ENCODE data around the gene ZFP42.
"Not testable (repeated sequence)": the region's sequence is repeated elsewhere in the genome, so short reads cannot be mapped to it uniquely, and the experiment has no call there.

Gene ZFP42

GRCh38 chr4:187996502-187997177 lies 1.1 kb downstream of the ZFP42 start:
- Histone ChIP-seq H3K27ac (no peak overlapping the region), H3K36me3 (ENCODE audit: insufficient read depth, low read length) (no peaks in the 10 kb centered on the region), H3K4me3 (no peak overlapping the region), H3K9me3 (ENCODE audit: low read depth, low read length) (no peaks in the 10 kb centered on the region), H3K9ac (ENCODE audit: insufficient read length) (no peak overlapping the region)
- no peak for DNase-seq (ENCODE audit: low read depth, low spot score)
- TF ChIP-seq FOXP2 (optimal IDR thresholded peaks at IDR 0.05; ENCODE audit: control extremely low read depth, extremely low read length, insufficient read depth) (no peak), EZH2 (IDR thresholded peaks at IDR 0.05) (no peak), POLR2AphosphoS5 (IDR thresholded peaks at IDR 0.05; ENCODE audit: borderline replicate concordance, low read depth, low read length) (no peak)

DNA sequence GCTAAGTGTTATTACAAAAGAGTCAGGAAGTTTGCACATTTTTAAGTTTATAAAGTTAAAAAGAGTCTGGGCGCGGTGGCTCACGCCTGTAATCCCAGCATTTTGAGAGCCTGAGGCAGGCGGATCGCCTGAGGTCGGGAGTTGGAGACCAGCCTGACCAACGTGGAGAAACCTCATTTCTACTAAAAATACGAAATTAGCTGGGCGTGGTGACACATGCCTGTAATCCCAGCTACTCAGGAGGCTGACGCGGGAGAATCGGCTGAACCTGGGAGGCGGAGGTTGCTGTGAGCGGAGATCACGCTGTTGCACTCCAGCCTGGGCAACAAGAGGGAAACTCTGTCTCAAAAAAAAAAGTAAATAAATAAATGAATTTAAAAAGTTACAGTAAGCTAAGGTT lies 2.4 kb downstream of the ZFP42 start:
- not testable (repeated sequence) for H3K36me3 ChIP-seq (ENCODE audit: insufficient read depth, low read length); H3K4me3 ChIP-seq; H3K9ac ChIP-seq (ENCODE audit: insufficient read length); H3K9me3 ChIP-seq (ENCODE audit: low read depth, low read length); DNase-seq (ENCODE audit: low read depth, low spot score); H3K27ac ChIP-seq

DNA sequence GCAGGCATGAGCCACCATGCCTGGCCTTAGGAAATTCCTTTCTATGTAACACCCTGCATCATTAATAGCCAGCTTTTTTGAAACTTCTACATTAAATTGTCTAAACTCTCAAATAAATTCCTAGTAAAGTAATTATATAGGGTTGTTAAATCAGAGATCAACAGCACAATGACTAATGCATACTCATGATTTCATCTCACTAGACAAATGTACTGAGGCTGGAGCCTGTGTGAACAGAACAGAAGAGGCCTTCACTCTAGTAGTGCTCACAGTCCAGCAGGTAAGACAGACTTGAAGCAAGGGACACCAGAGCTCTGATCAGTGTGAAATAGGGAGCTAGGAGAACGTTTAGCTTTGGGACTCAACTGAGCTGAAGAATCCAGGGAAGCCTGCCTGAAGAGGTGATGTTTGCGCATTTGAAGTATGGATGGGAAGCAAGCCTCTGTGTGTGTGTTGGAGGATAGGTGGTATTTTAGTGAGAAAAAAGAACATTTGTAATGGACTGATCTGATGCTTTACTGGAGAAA lies 3.9 kb downstream of the ZFP42 start:
- Histone ChIP-seq H3K27ac (no peak overlapping the region), H3K4me3 (no peak overlapping the region), H3K9ac (ENCODE audit: insufficient read length) (no peak overlapping the region), H3K36me3 (ENCODE audit: insufficient read depth, low read length) (no peaks in the 10 kb centered on the region), H3K9me3 (ENCODE audit: low read depth, low read length) (no peaks in the 10 kb centered on the region)
- no peak for DNase-seq (ENCODE audit: low read depth, low spot score)
- no peak for TF ChIP-seq EZH2 (IDR thresholded peaks at IDR 0.05)

DNA sequence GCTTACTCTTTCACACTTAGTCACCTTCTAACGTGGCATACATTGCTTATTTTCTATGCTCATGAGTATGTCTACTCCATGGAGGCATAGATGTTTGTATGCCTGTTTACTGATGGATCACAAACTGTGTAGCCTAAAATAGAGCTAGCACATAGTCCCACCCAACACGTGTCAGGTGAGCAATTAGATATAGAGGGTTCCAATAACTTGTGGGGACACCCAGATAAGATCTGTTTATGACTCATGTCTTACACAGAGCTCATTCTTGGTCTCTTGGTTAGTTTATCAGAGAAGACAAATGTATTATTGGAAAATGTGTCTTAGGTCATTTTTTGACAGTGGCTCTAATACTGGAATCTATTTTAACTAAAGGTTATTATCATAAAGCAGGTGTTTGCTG lies 6.8 kb downstream of the ZFP42 start:
- H3K9me3 ChIP-seq (ENCODE audit: low read depth, low read length), result no peaks in the 10 kb centered on the region
- TF ChIP-seq POLR2AphosphoS5 (IDR thresholded peaks at IDR 0.05; ENCODE audit: borderline replicate concordance, low read depth, low read length), result no peak
- TF ChIP-seq FOXP2 (optimal IDR thresholded peaks at IDR 0.05; ENCODE audit: control extremely low read depth, extremely low read length, insufficient read depth), result no peak
- TF ChIP-seq EZH2 (IDR thresholded peaks at IDR 0.05), result no peak
- no peaks in the 10 kb centered on the region for H3K36me3 ChIP-seq (ENCODE audit: insufficient read depth, low read length)
- H3K27ac ChIP-seq, result no peak overlapping the region
- DNase-seq (ENCODE audit: low read depth, low spot score), result no peak
- no peak overlapping the region for H3K4me3 ChIP-seq
- H3K9ac ChIP-seq (ENCODE audit: insufficient read length), result no peak overlapping the region

- Histone ChIP-seq H3K9me3 (ENCODE audit: low read depth, low read length) (no peaks in the 10 kb centered on the region), H3K27ac (no peak overlapping the region), H3K4me3 (no peak overlapping the region), H3K36me3 (ENCODE audit: insufficient read depth, low read length) (no peaks in the 10 kb centered on the region), H3K9ac (ENCODE audit: insufficient read length) (no peak overlapping the region)
- TF ChIP-seq FOXP2 (optimal IDR thresholded peaks at IDR 0.05; ENCODE audit: control extremely low read depth, extremely low read length, insufficient read depth) (no peak), POLR2AphosphoS5 (IDR thresholded peaks at IDR 0.05; ENCODE audit: borderline replicate concordance, low read depth, low read length) (no peak), EZH2 (IDR thresholded peaks at IDR 0.05) (no peak)
- no peak for DNase-seq (ENCODE audit: low read depth, low spot score)
Measured at GRCh38 chr4:188002751-188003150, 7.2 kb downstream of the ZFP42 start.

GRCh38 chr4:188005561-188005960 lies 10.0 kb downstream of the ZFP42 start:
- TF ChIP-seq EZH2 (IDR thresholded peaks at IDR 0.05), result no peak
- no peak for TF ChIP-seq POLR2AphosphoS5 (IDR thresholded peaks at IDR 0.05; ENCODE audit: borderline replicate concordance, low read depth, low read length)
- no peak for TF ChIP-seq FOXP2 (optimal IDR thresholded peaks at IDR 0.05; ENCODE audit: control extremely low read depth, extremely low read length, insufficient read depth)
- no peaks in the 10 kb centered on the region for H3K36me3 ChIP-seq (ENCODE audit: insufficient read depth, low read length)
- DNase-seq (ENCODE audit: low read depth, low spot score), result no peak
- H3K9me3 ChIP-seq (ENCODE audit: low read depth, low read length), result no peaks in the 10 kb centered on the region
- no peak overlapping the region for H3K4me3 ChIP-seq
- no peak overlapping the region for H3K27ac ChIP-seq
- no peak overlapping the region for H3K9ac ChIP-seq (ENCODE audit: insufficient read length)

DNA sequence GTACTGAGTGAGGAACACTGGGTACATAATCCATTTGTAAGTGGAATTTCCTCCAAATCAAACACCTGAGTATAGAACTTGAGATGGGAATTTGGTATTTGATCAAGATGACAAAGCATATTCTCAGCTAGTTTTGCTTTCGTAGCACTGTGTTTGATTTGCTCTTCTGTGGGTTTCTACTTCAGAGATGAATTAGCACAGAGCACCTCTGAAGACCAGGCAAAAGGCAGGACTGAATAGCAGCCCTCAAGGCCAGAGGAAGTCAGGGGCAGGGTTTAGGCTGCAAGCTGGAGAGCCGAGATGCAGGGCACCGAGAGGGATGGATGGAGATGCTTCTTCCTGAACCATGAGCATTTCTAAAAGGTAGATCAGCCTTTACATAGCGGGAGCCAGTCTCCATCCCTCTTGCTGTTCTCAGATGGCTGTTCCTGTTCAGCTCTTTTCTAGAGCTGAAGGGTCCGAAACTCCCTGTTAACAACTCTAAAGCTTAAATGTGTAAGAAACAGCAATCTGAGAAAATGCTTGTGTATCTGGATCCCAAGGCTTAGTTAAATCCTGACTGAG lies 10.8 kb downstream of the ZFP42 start:
- no peaks in the 10 kb centered on the region for H3K36me3 ChIP-seq (ENCODE audit: insufficient read depth, low read length)

GRCh38 chr4:188008377-188008776 lies 12.8 kb downstream of the ZFP42 start:
- DNase-seq (ENCODE audit: low read depth, low spot score), result no peak
- no peak overlapping the region for H3K9ac ChIP-seq (ENCODE audit: insufficient read length)
- no peaks in the 10 kb centered on the region for H3K36me3 ChIP-seq (ENCODE audit: insufficient read depth, low read length)

More for the DNA sequence above, 10.8 kb downstream of the ZFP42 start:
- no peak overlapping the region for H3K27ac ChIP-seq
- DNase-seq (ENCODE audit: low read depth, low spot score), result no peak
- no peak for TF ChIP-seq EZH2 (IDR thresholded peaks at IDR 0.05)
- TF ChIP-seq FOXP2 (optimal IDR thresholded peaks at IDR 0.05; ENCODE audit: control extremely low read depth, extremely low read length, insufficient read depth), result no peak
- no peak for TF ChIP-seq POLR2AphosphoS5 (IDR thresholded peaks at IDR 0.05; ENCODE audit: borderline replicate concordance, low read depth, low read length)
- H3K9me3 ChIP-seq (ENCODE audit: low read depth, low read length), result no peaks in the 10 kb centered on the region
- H3K4me3 ChIP-seq, result no peak overlapping the region
- no peak overlapping the region for H3K9ac ChIP-seq (ENCODE audit: insufficient read length)

DNA sequence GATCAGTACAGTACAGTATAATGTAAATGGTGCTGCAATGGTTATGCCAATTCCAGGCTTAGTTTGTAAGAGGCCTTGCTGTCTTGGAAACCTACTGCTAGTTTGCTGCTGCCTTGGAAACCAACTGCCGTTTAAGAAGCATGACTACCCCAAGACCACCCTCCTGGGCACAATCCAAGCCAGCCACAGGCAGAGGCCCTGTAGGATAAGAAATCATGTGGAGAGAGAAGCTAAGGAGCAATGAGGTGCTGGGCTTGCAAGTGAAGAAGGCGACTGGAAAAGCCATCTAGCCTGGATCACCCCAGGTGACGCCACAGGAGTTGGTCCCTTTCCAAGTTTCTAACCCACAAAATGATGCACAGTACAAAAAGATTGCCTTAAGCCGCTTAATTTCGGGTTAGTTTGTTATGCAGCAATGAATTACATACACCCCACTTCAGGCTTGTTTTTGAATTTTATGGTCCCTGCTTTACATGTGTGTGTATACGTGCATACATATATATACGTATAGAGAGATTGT lies 16.9 kb downstream of the ZFP42 start:
- no peaks in the 10 kb centered on the region for H3K9me3 ChIP-seq (ENCODE audit: low read depth, low read length)
- DNase-seq (ENCODE audit: low read depth, low spot score), result no peak
- TF ChIP-seq EZH2 (IDR thresholded peaks at IDR 0.05), result no peak
- TF ChIP-seq POLR2AphosphoS5 (IDR thresholded peaks at IDR 0.05; ENCODE audit: borderline replicate concordance, low read depth, low read length), result no peak
- TF ChIP-seq FOXP2 (optimal IDR thresholded peaks at IDR 0.05; ENCODE audit: control extremely low read depth, extremely low read length, insufficient read depth), result no peak
- H3K27ac ChIP-seq, result no peak overlapping the region
- H3K4me3 ChIP-seq, result no peak overlapping the region
- H3K36me3 ChIP-seq (ENCODE audit: insufficient read depth, low read length), result no peaks in the 10 kb centered on the region
- H3K9ac ChIP-seq (ENCODE audit: insufficient read length), result no peak overlapping the region

More at GRCh38 chr4:188008377-188008776, 12.8 kb downstream of the ZFP42 start:
- H3K4me3 ChIP-seq, result no peak overlapping the region
- no peaks in the 10 kb centered on the region for H3K9me3 ChIP-seq (ENCODE audit: low read depth, low read length)
- no peak for TF ChIP-seq FOXP2 (optimal IDR thresholded peaks at IDR 0.05; ENCODE audit: control extremely low read depth, extremely low read length, insufficient read depth)
- TF ChIP-seq EZH2 (IDR thresholded peaks at IDR 0.05), result no peak
- TF ChIP-seq POLR2AphosphoS5 (IDR thresholded peaks at IDR 0.05; ENCODE audit: borderline replicate concordance, low read depth, low read length), result no peak
- no peak overlapping the region for H3K27ac ChIP-seq

All from SK-N-MC (cell line).